Sciatic nerve (tissue), 2 donors: ENCODE data around the gene TBCA. TPM values are rescaled to one million over a fixed set of nuclear protein-coding genes. Genes with fewer than 3 reads are reported as not detected.
"Not testable (repeated sequence)": the region's sequence is repeated elsewhere in the genome, so short reads cannot be mapped to it uniquely, and the experiment has no call there.

ENCODE experiments used
- ATAC-seq: fragments of 200-7000 bp; cut with Tn5 transposase; one replicate; pipeline ENCODE4 v1.9.1; 2020; ENCODE audit warnings: mild to moderate bottlenecking, moderate library complexity
- DNase-seq: peaks from one replicate; pipeline ENCODE4 v3.0.0-alpha.2; 2020; ENCODE audit warnings: low spot score
- intact Hi-C: fragments of 100-400 bp; cut with DNase I; formaldehyde crosslinking; loops from one replicate; pipeline ENCODE4 v1.14.2; 2022
- total RNA-seq: library from RNA; stranded (reverse); fragmentation: NEBNext Ultra II Directional; extraction: Animal tissue kit (Norgen Biotek cat#: 25700); gene quantifications from one replicate; pipeline ENCODE4 v1.2.1, GENCODE V29; 2021
- donor health status: DM: no; HTN: no; CAD: no.
- donor health status: DM: no; HTN: no; CAD: no.

Gene TBCA
- total RNA-seq, 1 donor from 2014 or later: 127 TPM

DNA sequence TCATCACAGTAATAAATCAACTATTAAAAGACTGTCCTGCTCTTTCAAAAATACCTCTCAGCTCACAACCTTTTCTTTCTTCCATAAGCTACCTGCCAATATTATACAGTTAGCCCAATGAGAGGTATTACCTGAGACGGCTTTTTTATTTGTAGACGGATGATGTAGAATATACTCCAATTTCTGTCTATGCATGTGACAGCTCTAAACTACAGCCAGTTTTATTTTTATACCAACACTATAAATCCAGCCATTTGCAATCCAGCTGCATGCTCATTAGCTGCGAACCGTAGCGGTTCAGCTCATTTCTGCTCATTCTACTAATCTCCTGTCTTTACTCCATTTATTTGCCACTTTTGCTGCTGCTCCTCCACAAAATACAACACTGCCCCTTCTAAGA lies 51.2 kb downstream of the TBCA start:
- no peak for DNase-seq
- no peak for ATAC-seq
- intact Hi-C loops: no loop called here

DNA sequence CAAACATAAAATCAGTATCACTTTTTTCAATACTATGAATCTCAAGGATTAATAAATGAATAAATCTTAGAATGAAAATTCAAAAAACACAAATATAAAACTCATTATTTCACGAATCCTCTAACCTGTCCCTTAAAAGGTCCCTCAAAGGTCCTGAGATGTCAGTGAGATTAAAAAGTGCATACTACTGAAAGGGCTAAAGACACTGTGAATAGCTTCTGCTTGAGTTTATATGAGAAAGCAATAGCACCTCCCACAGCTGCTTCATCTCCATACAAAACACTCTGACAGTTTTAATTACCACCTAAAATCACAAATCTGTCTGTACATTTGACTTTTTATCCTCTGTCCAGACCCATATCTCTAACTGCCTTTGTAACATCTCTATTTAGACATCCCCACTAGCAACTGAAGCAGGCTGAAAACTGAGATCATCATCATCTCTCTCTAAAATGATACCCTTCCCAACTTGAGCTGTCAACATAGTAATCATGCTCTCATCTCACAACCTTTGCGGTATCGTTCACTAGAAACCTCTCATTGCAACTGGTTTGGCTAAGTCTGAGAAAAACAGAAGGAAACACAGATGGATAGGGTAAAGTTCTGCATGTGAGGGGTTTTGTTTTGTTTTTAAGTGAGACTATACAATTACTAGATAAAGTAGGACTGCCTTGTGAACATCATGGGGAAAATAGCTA lies 56.3 kb downstream of the TBCA start:
- intact Hi-C loops: no loop called here
- no peak for ATAC-seq

DNA sequence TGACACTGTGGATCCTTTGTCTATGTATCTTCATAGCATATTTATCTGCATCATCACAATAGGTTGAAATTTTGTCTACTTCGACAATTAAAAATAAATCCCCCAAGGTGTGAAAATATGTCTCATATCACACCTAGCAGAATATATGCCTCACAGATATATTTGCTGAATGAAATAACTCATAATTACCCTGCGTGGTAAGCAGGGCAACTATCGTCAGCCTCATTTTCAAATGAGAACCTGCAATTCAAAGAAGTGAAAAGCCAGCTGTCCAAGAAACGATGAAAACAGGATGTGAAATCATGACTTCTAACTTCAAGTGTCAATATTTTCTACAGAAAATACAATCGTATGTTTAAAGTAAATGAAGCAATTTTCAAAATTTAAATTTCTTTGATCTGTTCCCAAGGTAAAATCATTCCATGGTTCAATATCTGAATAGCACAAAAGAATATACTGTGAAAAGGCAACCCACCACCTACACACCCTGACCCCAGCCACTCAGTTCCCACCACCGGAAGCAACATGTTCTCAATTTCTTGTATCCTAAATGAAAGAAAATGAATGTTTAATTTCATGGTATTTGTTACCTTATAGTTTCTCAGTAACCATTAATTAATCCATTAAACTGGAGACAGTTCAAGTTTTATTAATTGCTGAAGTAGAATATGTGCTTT lies 57.1 kb downstream of the TBCA start:
- ATAC-seq (no peak), DNase-seq (no peak)
- intact Hi-C loops: no loop called here

More for the DNA sequence above, 56.3 kb downstream of the TBCA start:
- DNase-seq: no peak

DNA sequence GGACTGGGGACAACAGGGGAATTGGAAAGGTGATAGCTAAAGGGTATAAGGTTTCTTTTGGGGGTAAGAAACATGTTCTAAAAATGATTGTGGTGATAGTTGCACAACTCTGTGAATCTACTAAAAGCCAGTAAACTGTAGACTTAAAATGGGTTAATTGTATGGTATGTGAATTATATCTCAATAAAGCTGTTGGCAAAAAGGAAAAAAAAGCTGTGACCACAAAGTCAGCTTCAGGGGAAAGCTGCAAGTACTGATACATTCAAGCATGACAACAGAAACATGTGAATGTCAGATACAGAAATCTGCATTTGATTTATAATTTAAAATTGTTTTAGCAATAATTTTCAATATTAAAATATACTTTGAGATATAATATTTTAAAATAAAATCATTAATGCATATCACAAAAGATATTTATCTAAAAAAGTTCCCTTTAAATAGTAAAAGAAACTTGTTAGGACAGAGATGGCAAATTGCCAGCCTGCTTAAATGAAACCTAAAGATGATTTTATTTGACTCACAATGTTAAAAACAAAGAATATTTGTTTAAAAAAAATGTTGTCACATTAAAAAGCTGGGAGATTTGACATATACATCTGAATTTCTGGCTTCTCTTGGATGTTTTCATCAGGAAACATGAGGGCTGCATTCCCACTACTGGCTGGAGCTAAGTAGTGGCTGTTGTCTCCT lies 66.0 kb downstream of the TBCA start:
- ATAC-seq (no peak), DNase-seq (no peak)
- intact Hi-C loops: no loop called here

DNA sequence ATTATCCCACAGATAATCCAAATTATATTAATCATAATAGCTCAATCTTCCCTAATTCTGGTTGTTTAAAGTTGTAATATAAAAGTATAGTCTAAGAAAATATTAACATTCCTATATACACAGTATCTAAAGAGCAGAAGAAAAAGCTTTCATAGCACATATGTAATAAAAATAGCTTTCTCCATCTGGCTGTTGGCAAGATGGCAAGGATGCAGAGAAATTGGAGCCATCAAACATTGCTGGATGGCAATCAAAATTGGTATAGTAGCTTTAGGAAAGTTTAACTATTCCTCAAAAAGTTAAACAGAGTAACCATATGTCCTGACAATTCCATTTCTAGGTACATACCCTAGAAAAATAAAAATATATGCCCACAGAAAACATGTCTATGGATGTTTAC lies 66.8 kb downstream of the TBCA start:
- no peak for ATAC-seq
- intact Hi-C loops: no loop called here
- DNase-seq: no peak

DNA sequence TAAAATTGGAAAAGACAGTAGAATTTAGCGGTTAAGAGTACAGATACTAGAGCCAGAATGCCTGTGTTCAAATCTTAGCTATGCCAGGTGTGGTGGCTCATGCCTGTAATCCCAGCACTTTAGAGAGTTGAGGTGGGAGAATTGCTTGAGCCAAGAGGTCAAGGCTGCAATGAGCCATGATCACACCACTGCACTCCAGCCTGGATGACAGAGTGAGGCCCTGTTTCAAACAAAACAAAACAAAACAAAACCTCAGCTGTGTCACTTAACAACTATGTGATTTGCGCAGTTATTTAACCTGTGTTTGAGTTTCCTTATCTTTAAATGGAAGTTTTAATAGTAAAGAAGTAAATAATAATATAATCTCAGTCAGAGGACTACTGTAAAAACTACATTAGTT lies 68.3 kb downstream of the TBCA start:
- ATAC-seq (no peak), DNase-seq (no peak)
- intact Hi-C loops: no loop called here

DNA sequence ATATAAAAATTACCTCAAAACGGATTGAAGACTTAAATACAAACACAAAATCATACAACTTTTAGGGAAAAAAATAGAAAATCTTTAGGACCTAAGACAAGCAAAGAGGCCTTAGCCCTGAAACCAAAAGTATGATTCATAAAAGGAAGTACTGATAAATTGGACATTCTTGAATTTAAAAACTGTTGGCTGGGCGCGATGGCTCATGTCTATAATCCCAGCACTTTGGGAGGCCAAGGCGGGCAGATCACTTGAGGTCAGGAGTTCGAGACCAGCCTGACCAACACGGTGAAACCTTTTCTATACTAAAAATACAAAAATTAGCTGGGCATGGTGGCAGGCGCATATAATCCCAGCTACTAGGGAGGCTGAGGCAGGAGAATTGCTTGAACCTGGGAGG lies 76.6 kb downstream of the TBCA start:
- ATAC-seq, intact Hi-C loops: not testable (repeated sequence)

DNA sequence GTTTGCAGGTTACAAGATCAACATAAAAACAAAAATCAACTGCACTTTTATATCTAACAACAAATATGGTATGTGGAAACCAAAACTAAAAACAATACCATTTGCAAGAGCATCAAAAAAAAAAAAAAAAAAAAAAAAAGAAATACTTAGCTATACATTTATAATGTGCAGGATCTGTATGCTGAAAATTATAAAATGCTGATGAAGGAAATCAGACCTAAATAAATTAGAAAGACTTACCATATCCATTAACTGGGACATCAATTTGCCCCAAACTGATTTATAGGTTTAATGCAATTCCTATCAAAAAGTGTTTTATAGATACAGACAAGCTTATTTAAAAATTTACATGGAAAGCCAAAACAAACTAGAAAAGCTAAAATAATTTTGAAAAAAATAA lies 77.2 kb downstream of the TBCA start:
- DNase-seq (no peak), ATAC-seq (no peak)
- intact Hi-C loops: no loop called here

More for the DNA sequence above, 76.6 kb downstream of the TBCA start:
- DNase-seq: not testable (repeated sequence)

DNA sequence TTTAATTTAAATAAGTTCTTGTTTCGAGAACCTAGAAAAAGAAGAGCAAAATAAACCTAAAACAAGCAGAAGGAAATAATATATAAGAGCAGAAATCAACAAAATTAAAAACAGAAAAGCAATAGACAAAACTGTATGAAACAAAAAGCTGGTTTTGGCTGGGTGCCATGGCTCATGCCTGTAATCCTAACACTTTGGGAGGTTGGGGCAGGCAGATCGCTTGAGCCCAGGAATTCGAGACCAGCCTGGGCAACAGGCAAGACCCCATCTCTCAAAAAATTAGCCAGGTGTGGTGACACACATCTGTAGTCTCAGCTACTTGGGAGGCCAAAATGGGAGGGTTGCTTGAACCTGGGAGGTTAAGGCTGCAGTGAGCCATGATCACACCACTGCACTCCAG lies 78.4 kb downstream of the TBCA start:
- no peak for DNase-seq

DNA sequence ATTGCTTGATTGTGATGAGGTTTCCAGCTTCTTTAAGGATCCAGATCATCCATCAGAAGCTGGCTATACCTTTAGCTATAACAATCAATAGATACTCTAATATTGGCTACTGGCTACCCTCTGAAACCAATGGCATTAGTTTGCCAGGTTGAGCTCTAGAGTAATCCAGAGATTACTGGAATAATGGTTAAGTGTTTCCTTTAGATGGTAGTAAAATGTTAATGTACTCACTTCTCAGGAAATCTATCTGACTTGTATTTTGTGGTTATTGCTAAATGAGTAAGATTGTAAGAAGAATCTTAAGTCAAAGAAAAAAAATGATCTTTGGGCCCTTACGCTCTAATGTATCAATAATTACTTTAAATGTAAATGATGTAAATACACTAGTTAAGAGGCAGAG lies 80.0 kb downstream of the TBCA start:
- intact Hi-C loops: no loop called here
- no peak for ATAC-seq

More for the DNA sequence above, 78.4 kb downstream of the TBCA start:
- intact Hi-C loops: no loop called here
- ATAC-seq: no peak

DNA sequence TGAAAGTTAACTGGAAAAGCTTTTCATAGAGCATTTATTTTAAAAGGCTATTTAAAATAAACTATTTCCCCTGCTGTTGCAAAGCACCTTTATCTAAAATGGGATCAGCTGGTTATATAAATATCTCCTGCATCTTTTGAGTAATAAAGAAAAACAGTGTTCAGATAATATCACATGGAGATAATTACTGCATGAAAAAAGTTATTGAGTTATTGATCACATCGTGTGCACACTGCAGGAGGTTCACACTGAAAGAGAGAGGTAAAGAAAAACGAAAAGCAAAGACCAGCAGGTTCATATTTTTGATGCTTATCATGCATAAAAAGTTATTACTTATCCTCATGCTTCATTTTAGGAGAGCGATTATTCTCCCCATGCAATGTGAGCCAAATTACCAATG lies 82.2 kb downstream of the TBCA start:
- intact Hi-C loops: no loop called here
- ATAC-seq (no peak), DNase-seq (no peak)

More for the DNA sequence above, 80.0 kb downstream of the TBCA start:
- no peak for DNase-seq

DNA sequence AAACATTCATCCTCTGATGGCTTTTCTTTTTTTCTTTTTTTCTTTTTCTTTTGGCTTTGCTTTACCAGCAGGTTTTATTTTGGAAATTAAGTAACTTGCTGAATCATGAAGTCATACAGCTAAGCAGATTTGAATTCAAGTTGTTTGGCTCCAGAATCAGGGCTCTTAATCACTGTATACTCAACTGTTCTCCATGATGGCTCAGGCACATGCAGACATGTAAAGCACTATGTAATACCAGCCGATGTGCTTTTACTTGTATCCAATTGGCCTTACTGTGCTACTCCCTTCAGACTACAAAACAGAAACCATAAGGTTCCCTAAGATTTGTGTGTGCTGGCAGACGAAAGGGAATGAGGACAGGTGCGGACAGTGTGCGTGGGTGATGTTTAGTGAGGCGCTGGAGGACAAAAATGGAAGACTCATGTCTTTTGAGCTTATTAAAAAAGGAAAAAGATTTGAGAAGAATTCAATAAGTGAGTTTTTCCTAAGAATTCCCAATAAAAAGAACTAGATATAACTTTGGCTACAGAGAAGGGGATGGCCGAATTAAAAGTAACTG lies 92.9 kb downstream of the TBCA start:
- intact Hi-C loops: no loop called here
- DNase-seq (no peak), ATAC-seq (no peak)

DNA sequence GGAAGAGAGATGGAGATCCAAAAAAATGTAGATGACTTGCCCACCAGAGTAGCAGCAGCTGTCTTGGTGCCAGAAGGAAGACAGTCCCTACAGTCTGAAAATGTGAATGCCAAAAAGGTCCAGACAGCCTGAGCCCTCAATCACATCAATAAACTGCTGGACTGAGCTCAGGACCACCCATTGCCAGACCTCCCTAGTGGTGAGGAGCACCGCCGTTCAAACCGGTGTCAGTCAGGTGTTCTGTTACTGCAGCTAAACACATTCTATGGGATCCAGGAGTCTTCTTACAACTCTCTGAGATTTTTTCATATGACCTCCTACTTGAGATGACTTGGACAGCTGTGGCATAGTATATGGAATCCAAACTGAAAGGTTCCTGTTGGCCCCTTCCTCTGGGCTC lies 105.6 kb downstream of the TBCA start:
- DNase-seq (no peak), ATAC-seq (no peak)
- intact Hi-C loops: no loop called here

DNA sequence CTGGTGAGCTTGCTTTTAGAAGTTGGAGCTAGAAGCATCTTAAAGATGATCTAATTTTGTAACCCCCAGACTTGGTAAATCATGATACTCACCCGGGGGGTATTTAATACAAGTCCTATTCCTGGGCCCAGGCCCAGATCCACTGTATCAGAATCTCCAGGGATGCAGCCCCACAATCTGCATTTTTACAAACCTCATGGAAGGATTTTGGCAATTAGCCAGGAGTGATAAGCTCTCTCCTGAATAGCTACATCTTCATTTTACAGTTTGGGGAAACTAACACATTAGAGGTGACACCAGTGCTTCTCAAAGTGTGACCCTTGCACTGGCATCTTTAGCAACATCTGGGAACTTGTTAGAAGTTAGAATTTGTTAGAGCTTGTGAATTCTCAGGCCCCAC lies 106.5 kb downstream of the TBCA start:
- DNase-seq: no peak
- intact Hi-C loops: no loop called here
- ATAC-seq: no peak

DNA sequence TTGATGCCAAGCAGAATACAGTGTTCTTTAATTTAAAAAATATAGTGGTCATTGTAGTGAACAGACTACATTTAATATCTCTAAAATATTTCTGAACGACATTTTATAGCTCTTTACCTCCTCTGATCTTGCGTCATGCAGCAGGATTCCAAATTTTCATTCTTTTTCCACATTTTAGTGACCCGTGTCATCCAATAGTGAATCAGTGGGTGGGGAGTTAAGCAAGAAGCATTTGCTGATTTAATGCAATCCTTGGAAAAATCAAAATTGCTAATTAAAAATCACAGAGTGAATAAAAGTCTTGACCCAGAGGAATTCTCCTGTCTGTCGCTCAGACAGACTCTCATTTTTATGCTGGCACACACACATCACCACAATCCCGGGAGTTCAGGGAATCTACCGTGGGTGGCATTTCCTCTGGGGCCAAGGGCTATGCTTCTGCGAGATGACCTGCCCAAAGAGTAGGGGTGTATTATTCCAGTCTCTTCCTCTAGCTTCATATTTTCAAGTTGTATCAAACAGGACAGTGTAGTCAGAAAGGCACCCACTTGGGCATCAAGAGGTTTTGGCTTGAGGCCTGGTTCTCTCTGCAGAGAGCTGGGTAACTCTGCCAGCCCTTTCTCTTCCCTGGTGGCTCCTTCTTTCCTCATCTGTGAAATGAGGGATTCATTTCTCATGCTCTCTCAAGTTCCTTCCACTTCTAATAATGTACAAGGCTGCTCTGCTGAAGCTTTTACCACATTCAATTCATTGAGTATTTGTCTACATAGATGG lies 112.9 kb downstream of the TBCA start:
- intact Hi-C loops: no loop called here
- ATAC-seq (no peak), DNase-seq (no peak)

DNA sequence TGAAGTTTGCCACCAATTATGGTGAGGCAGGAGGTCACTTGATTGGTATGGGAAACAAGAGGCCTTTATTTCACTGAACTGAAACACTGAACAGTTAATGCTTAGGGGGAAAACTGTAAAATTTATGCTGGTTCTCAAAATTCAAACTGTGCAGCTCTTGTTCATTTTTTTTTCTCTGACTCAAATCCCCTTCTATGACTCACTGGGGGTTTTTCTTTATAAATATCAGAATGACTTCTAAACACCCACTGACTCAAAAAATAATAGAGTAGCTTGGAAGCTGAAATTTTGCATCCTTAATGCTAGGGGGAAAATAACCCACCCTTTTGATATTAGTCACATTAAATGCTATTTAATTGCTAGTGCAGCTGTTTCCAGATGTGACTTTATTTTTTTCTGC lies 113.5 kb downstream of the TBCA start:
- no peak for DNase-seq

DNA sequence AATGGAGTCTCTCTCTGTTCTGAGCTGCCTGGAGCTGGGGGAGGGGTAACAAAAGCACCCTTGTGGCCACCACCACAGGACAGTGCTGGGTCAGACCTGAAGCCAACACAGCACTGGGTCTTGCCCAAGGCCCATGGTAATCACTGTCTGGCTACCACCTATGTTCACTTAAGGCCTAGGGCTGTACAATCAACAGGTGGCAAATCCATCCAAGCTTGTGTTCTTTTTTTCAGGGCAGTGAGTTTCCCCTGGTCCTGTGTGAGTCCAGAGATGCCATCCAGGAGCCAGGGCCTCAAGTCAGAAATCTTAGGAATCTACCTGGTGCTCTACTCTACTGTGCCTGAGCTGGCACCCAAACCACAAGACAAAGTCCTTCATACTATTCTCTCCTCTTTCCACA lies 117.5 kb downstream of the TBCA start:
- no peak for DNase-seq
- intact Hi-C loops: no loop called here
- ATAC-seq: no peak

More for the DNA sequence above, 113.5 kb downstream of the TBCA start:
- ATAC-seq: no peak
- intact Hi-C loops: no loop called here

DNA sequence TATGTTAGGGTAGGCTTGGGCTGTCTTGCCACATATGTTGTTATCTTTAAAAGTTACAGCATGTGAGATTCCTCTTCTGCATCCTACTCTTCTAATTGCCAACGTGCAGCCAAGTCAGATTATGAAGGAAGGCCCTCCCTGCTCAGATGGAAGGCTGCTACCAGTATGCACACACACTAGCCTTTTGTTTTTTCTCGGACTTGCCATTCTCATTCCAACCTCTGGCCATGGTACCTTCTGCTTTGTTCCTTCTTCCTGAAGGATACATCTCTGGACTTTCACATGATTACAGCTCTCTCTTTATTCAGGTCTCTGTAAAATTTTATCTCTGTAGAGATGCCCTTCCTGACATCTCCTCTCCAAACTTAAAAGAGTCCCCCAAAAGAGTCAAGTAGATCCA lies 124.8 kb downstream of the TBCA start:
- ATAC-seq: no peak
- DNase-seq: no peak
- intact Hi-C loops: no loop called here

DNA sequence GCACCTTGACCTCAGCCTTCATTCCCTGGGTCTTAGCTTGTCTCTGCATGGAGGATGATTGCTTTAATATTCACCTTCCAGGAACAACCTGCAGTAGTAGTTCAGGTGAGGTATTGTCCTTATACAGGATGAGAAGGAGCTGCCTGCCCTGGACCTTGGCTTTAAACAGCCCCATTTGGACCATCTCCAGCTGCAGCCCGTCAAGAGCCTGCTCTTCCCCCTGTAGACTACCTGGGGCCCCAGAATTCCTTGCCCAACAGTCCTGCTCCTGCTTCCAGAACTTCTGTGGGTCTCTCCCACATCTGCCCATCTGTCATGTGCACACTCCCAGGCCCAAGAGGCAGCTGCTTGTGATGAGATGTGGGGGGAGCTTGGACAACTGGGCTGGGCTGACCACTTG lies 125.5 kb downstream of the TBCA start:
- no peak for ATAC-seq
- DNase-seq: no peak
- intact Hi-C loops: no loop called here
